HCT116 (cell line): ENCODE data around the gene WNT5B. TPM values are rescaled to one million over a fixed set of nuclear protein-coding genes. Genes with fewer than 3 reads are reported as not detected.
A peak's percentile ranks its signal among the peaks of the same experiment; 100 is the strongest.

Source experiments
- ATAC-seq: fragments of 200-7000 bp; cut with Tn5 transposase; 2 replicates; pipeline ENCODE4 v1.9.1; 2020; ENCODE audit warnings: mild to moderate bottlenecking, moderate library complexity
- Bru-seq: library from RNA; stranded (reverse); fragments of 400-500 nt; gene quantifications from one replicate; lab custom pipeline; 2021; lab: Mats Ljungman, UMichigan
- BruChase-seq, 2 experiments: library from RNA; stranded (reverse); fragments of 400-500 nt; gene quantifications; one replicate each; lab custom pipeline; 2021; lab: Mats Ljungman, UMichigan
- BruUV-seq: library from RNA; stranded (reverse); fragments of 400-500 nt; replicated peaks from 2 replicates; lab custom pipeline; 2021; lab: Mats Ljungman, UMichigan
- CTCF ChIA-PET: fragments of 300-600 bp; sonication (Branson Sonifier 250); formaldehyde crosslinking; loops from one replicate; lab custom pipeline; 2021; ENCODE audit warnings: antibody characterized with exemption; lab: Charles Lee
- POLR2A ChIA-PET: fragments of 300-600, 350-600 bp; sonication (Branson Sonifier 250); formaldehyde crosslinking; loops from one replicate; lab custom pipeline; 2021; ENCODE audit warnings: antibody characterized with exemption; lab: Charles Lee
- RAD21 ChIA-PET, 2 experiments: fragments of 300-600 bp; sonication (Branson Sonifier 250); formaldehyde crosslinking; loops; one replicate each; lab custom pipeline; 2023; ENCODE audit warnings: low total read pairs in 2 of 2; ENCODE audit not compliant: uncharacterized antibody in 2 of 2, unreplicated experiment in 2 of 2, low non-redundant PET in 1 of 2; lab: Charles Lee
- DNase-seq: peaks from one replicate; pipeline ENCODE4 v3.0.0-alpha.2; 2010; ENCODE audit warnings: low read depth, low spot score
- H2AFZ ChIP-seq: fragments of 200-600 bp; shearing (Covaris generic), sonication (generic); 2 replicates; pipeline ENCODE4 v1.6.1; 2017; ENCODE audit warnings: low read depth, mixed run types, mixed read lengths, antibody characterized with exemption, low read length; ENCODE audit not compliant: poor library complexity, severe bottlenecking
- H3K27ac ChIP-seq: 2 replicates; pipeline ENCODE4 v1.5.1; 2012; ENCODE audit warnings: low read depth, low read length
- H3K27me3 ChIP-seq: fragments of 200-600 bp; sonication (generic); 2 replicates; pipeline ENCODE4 v1.6.1; 2016; ENCODE audit warnings: mixed run types, low read length, mixed read lengths; ENCODE audit not compliant: insufficient read depth
- H3K36me3 ChIP-seq, 2 experiments: fragments of 200-500 bp in 1 of 2; fragments of 200-600 bp in 1 of 2; sonication (Bioruptor generic) in 1 of 2; sonication (generic) in 1 of 2; 2 replicates each; pipeline versions ENCODE4 v1.5.1 to v1.6.1; 2014 to 2016; ENCODE audit warnings: low read length in 2 of 2, inconsistent platforms in 1 of 2, mixed read lengths in 1 of 2, mixed run types in 1 of 2; ENCODE audit not compliant: insufficient read depth in 2 of 2, control insufficient read depth in 1 of 2
- H3K4me1 ChIP-seq, 2 experiments: fragments of 200-600 bp in 1 of 2; sonication (generic) in 1 of 2; 2 replicates each; pipeline versions ENCODE4 v1.5.1 to v1.6.1; 2012 to 2017; ENCODE audit warnings: low read length in 2 of 2, inconsistent platforms in 1 of 2, mild to moderate bottlenecking in 1 of 2, mixed read lengths in 1 of 2, mixed run types in 1 of 2, moderate library complexity in 1 of 2; ENCODE audit not compliant: insufficient read depth in 2 of 2, control insufficient read depth in 1 of 2
- H3K4me2 ChIP-seq: fragments of 200-600 bp; sonication (generic); 2 replicates; pipeline ENCODE4 v1.6.1; 2017; ENCODE audit warnings: mixed run types, low read length, mixed read lengths
- H3K4me3 ChIP-seq, 2 experiments: fragments of 200-600 bp in 1 of 2; sonication (generic) in 1 of 2; replicated peaks in 1 of 2; 2 replicates each; pipeline ENCODE4 v1.5.1; 2011 to 2016; ENCODE audit warnings: low read length in 2 of 2, control low read depth in 1 of 2, low read depth in 1 of 2, mild to moderate bottlenecking in 1 of 2, mixed read lengths in 1 of 2, mixed run types in 1 of 2
- H3K79me2 ChIP-seq: fragments of 200-600 bp; sonication (generic); 2 replicates; pipeline ENCODE4 v1.6.1; 2017; ENCODE audit warnings: mild to moderate bottlenecking, mixed run types, low read length, moderate library complexity, mixed read lengths; ENCODE audit not compliant: insufficient read depth
- H3K9ac ChIP-seq: fragments of 200-600 bp; sonication (generic); 2 replicates; pipeline ENCODE4 v1.6.1; 2016; ENCODE audit warnings: low read length, mixed read lengths
- H3K9me2 ChIP-seq: fragments of 200-600 bp; sonication (generic), shearing (Covaris generic); 2 replicates; pipeline ENCODE4 v1.6.1; 2017; ENCODE audit warnings: mixed run types, mild to moderate bottlenecking, moderate library complexity; ENCODE audit not compliant: insufficient read depth
- H3K9me3 ChIP-seq, 2 experiments: fragments of 200-500 bp in 1 of 2; fragments of 200-600 bp in 1 of 2; sonication (Bioruptor generic) in 1 of 2; sonication (generic) in 1 of 2; 2 replicates each; pipeline ENCODE4 v1.6.1; 2014 to 2017; ENCODE audit warnings: low read length in 2 of 2, mixed read lengths in 2 of 2, inconsistent platforms in 1 of 2, low read depth in 1 of 2, mild to moderate bottlenecking in 1 of 2, mixed run types in 1 of 2, moderate library complexity in 1 of 2; ENCODE audit not compliant: control insufficient read depth in 1 of 2, insufficient read depth in 1 of 2
- H4K20me1 ChIP-seq: fragments of 200-600 bp; sonication (generic), shearing (Covaris generic); 2 replicates; pipeline ENCODE4 v1.6.1; 2017; ENCODE audit warnings: mixed run types, mild to moderate bottlenecking, moderate library complexity; ENCODE audit not compliant: insufficient read depth
- EZH2 ChIP-seq: fragments of 200-600 bp; sonication (generic); IDR thresholded peaks from 2 replicates; pipeline ENCODE4 v1.6.1; 2017; ENCODE audit warnings: antibody characterized with exemption, mixed run types
- POLR2A ChIP-seq: IDR thresholded peaks from 2 replicates; pipeline ENCODE4 v1.7.0; 2011; ENCODE audit warnings: borderline replicate concordance; ENCODE audit not compliant: insufficient read depth, insufficient read length; ENCODE audit errors: extremely low read depth
- RAD21 ChIP-seq: IDR thresholded peaks from 2 replicates; pipeline ENCODE4 v1.6.1; 2012; ENCODE audit warnings: low read depth, mild to moderate bottlenecking
- SP1 ChIP-seq: IDR thresholded peaks from 2 replicates; pipeline ENCODE4 v1.6.1; 2012; ENCODE audit warnings: low read depth
- YY1 ChIP-seq: IDR thresholded peaks from 2 replicates; pipeline ENCODE4 v1.6.1; 2011; ENCODE audit warnings: low read length, low read depth, moderate library complexity, mild to moderate bottlenecking; ENCODE audit not compliant: insufficient replicate concordance; ENCODE audit errors: extremely low read depth
- intact Hi-C: fragments of 100-400 bp; cut with micrococcal nuclease; formaldehyde crosslinking; loops from 2 replicates; pipeline ENCODE4 v1.10.0; 2022
- long read RNA-seq: library from polyadenylated mRNA; unstranded; transcript quantifications from one replicate; pipeline ENCODE4 v2.0.0, GENCODE V29; 2021; ENCODE audit not compliant: unreplicated experiment
- polyA plus RNA-seq: library from polyadenylated mRNA; unstranded; fragments of >200 nt; gene quantifications from 2 replicates; pipeline ENCODE4 v1.2.1, GENCODE V29; 2012; ENCODE audit warnings: missing spikeins
- total RNA-seq: library from RNA; stranded (reverse); gene quantifications from one replicate; pipeline ENCODE4 v1.2.1, GENCODE V29; 2021; ENCODE audit not compliant: unreplicated experiment
- TF ChIP-seq, protein P1 (sequence below), 3 experiments: fragments of 200-600 bp in 1 of 3; sonication (generic) in 1 of 3; IDR thresholded peaks in 2 of 3; conservative IDR thresholded peaks in 1 of 3; 2 replicates each; pipeline ENCODE4 v1.5.1; 2012 to 2017; ENCODE audit warnings: low read depth in 2 of 3, low read length in 2 of 3, antibody characterized with exemption in 1 of 3, borderline replicate concordance in 1 of 3, control low read depth in 1 of 3, mild to moderate bottlenecking in 1 of 3, mixed read lengths in 1 of 3, mixed run types in 1 of 3, moderate library complexity in 1 of 3; ENCODE audit not compliant: insufficient read depth in 1 of 3
- TF ChIP-seq, protein P2 (sequence below): IDR thresholded peaks from 2 replicates; pipeline ENCODE4 v1.6.1; 2012; ENCODE audit warnings: low read depth
- TF ChIP-seq, protein P3 (sequence below): IDR thresholded peaks from 2 replicates; pipeline ENCODE4 v1.6.1; 2011; ENCODE audit warnings: mild to moderate bottlenecking, low read length, moderate library complexity; ENCODE audit not compliant: insufficient replicate concordance; ENCODE audit errors: extremely low read depth

Gene WNT5B
- total RNA-seq (0.52 TPM), Bru-seq, nascent RNA (percentile 12 among the genes with signal in this experiment), BruChase-seq, experiment 1, labeled RNA remaining after a 6-hour chase (percentile 20 among the genes with signal in this experiment), BruChase-seq, experiment 2, labeled RNA remaining after a 2-hour chase (percentile 16 among the genes with signal in this experiment)
- polyA plus RNA-seq, result 0.25 and 0.29 TPM in 2 replicates
- long read RNA-seq, partial matches to known transcripts, result 0 of 1 reads
- long read RNA-seq, other reads (novel, unspliced or antisense), result 1 of 1 reads

DNA sequence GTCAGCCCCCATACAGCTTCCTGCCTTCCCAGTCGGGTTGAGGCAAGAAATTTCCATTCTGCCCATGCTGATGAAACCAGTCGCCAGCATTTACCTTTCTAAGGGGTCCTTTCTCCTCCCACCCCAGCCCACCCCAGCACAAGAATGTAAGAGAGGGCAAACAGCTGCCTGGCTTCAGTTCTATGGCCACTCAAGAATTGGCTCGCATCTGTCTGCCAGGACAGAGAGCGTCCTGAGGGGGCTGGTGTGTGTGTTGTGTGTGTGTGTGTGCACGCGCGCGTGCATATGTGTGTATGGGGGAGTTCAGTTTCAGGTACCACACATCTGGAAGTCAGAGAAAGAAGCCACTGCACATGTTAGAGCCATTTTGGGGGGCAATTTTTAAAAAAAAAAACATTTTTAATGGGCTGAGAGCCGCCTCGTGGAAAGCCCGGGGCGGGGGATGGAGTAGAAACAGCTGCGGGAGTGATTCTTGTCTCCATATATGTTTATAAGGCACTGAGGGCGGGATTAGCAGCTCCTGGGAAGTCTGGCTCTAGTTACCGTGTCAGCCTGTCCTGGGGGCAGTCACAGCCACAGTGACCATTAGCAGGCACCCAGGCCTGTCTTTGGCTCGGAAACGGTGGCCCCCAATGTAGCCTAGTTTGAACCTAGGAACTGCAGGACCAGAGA lies at the start of gene WNT5B:
Gene WNT5B (plus strand): TSS at position 566 of the 672 bp plus-strand sequence. CDS start 2,124 bp downstream, outside the sequence.
- intact Hi-C loops, result no loop called here
- DNase-seq, result no peak
- ATAC-seq, result no peak
- peaks cover 3 to 16% of the 10 kb centered on the region in 2 experiments; a peak in 3 of 4 replicates for H3K4me1 ChIP-seq
- no peaks in the 10 kb centered on the region for H3K36me3 ChIP-seq
- H3K4me2 ChIP-seq, result peak within 1 kb of the TSS; percentile 96
- H2AFZ ChIP-seq, result peak within 1 kb of the TSS; percentile 49
- ChIA-PET POLR2A (no interaction called here), CTCF (interaction anchor here (0.9 to 2.3 kb wide), 4 partner anchors 23 to 511 kb away, joined by 3 to 14 read pairs (median 4); no protein-coding TSS in a partner anchor), RAD21 (no interaction called here)
- H3K9ac ChIP-seq, result peak within 1 kb of the TSS; percentile 35; the same call in 1 of the 2 replicates
- 0 out of 2 replicates have a peak, but pooled peaks cover 6% of the 10 kb centered on the region for H3K27me3 ChIP-seq
- H3K4me3 ChIP-seq, result peak within 1 kb of the TSS; percentile 43 to 59
- no peaks in the 10 kb centered on the region for H4K20me1 ChIP-seq
- H3K27ac ChIP-seq, result no peak within 1 kb of the TSS; the same call in 1 of the 2 replicates
- no peaks in the 10 kb centered on the region for H3K79me2 ChIP-seq
- BruUV-seq, result no TSS peak
- TF ChIP-seq SP1 (no peak), POLR2A (no peak), YY1 (no peak), RAD21 (no peak), EZH2 (no peak)
- TF ChIP-seq, protein P1, sequence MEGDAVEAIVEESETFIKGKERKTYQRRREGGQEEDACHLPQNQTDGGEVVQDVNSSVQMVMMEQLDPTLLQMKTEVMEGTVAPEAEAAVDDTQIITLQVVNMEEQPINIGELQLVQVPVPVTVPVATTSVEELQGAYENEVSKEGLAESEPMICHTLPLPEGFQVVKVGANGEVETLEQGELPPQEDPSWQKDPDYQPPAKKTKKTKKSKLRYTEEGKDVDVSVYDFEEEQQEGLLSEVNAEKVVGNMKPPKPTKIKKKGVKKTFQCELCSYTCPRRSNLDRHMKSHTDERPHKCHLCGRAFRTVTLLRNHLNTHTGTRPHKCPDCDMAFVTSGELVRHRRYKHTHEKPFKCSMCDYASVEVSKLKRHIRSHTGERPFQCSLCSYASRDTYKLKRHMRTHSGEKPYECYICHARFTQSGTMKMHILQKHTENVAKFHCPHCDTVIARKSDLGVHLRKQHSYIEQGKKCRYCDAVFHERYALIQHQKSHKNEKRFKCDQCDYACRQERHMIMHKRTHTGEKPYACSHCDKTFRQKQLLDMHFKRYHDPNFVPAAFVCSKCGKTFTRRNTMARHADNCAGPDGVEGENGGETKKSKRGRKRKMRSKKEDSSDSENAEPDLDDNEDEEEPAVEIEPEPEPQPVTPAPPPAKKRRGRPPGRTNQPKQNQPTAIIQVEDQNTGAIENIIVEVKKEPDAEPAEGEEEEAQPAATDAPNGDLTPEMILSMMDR (IDR thresholded peaks at IDR 0.05 in 2 of 3, conservative IDR thresholded peaks at IDR 0.05 in 1 of 3; ENCODE audit: borderline replicate concordance in 1 of 3, insufficient read depth in 1 of 3, low read depth in 2 of 3, low read length in 2 of 3), result no peak
- TF ChIP-seq, protein P2, sequence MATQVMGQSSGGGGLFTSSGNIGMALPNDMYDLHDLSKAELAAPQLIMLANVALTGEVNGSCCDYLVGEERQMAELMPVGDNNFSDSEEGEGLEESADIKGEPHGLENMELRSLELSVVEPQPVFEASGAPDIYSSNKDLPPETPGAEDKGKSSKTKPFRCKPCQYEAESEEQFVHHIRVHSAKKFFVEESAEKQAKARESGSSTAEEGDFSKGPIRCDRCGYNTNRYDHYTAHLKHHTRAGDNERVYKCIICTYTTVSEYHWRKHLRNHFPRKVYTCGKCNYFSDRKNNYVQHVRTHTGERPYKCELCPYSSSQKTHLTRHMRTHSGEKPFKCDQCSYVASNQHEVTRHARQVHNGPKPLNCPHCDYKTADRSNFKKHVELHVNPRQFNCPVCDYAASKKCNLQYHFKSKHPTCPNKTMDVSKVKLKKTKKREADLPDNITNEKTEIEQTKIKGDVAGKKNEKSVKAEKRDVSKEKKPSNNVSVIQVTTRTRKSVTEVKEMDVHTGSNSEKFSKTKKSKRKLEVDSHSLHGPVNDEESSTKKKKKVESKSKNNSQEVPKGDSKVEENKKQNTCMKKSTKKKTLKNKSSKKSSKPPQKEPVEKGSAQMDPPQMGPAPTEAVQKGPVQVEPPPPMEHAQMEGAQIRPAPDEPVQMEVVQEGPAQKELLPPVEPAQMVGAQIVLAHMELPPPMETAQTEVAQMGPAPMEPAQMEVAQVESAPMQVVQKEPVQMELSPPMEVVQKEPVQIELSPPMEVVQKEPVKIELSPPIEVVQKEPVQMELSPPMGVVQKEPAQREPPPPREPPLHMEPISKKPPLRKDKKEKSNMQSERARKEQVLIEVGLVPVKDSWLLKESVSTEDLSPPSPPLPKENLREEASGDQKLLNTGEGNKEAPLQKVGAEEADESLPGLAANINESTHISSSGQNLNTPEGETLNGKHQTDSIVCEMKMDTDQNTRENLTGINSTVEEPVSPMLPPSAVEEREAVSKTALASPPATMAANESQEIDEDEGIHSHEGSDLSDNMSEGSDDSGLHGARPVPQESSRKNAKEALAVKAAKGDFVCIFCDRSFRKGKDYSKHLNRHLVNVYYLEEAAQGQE, result no peak
- TF ChIP-seq, protein P3, sequence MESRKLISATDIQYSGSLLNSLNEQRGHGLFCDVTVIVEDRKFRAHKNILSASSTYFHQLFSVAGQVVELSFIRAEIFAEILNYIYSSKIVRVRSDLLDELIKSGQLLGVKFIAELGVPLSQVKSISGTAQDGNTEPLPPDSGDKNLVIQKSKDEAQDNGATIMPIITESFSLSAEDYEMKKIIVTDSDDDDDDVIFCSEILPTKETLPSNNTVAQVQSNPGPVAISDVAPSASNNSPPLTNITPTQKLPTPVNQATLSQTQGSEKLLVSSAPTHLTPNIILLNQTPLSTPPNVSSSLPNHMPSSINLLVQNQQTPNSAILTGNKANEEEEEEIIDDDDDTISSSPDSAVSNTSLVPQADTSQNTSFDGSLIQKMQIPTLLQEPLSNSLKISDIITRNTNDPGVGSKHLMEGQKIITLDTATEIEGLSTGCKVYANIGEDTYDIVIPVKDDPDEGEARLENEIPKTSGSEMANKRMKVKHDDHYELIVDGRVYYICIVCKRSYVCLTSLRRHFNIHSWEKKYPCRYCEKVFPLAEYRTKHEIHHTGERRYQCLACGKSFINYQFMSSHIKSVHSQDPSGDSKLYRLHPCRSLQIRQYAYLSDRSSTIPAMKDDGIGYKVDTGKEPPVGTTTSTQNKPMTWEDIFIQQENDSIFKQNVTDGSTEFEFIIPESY, result no peak
- no peaks in the 10 kb centered on the region for H3K9me2 ChIP-seq
- H3K9me3 ChIP-seq, result no peaks in the 10 kb centered on the region
